ENCODE results near the gene TMEM43. TPM values are rescaled to one million over a fixed set of nuclear protein-coding genes. Genes with fewer than 3 reads are reported as not detected.

TMEM43 gene
- total RNA-seq, 2 experiments from 2014 or later = 18.3 to 19.8 TPM

DNA sequence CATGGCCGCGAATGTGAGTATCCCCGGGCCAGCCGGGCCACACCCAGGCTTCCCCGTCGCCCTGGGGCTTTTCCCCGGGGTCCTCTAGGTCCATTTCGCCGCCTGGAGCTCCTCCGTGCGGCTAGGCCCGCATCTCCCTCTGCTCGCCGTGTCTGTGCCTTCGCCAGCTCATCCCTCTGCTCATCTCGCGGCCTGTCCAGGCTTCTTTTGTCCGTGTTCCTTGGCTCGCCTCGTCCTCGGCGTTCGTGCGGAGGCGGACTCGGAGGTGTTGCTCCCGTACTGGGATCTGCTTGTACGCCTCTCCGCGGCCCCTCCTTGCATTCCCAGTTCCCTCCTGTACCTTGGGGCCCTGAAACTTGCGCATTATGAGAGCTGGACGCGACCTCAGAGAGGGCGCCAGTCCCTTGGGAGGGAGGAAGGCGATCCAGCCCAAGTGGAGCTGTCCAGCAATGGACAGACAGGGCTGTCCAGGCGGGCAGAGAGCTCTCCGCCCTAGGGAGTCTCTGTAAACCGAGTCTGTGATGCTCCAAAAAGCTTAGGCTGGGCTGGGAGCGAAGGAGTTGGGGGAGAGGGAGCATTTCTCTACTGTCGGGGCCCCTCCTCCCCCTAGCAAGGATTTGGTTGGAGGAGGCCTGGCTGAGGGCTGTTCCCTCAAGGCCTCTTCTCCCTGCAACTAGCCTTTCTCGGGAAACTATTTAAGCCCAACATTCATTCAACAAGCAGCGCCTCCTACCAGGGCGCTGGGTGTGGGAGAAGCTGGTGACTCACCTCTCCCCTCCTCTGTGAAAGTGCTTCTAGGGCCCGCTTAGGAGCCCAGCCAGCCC, 553 bp downstream of the TMEM43 start:
- Mint-ChIP-seq H3K4me1 (ENCODE audit: low read depth) (peaks cover 47% of the 10 kb centered on the region), H3K27me3 (ENCODE audit: low read depth) (no peaks in the 10 kb centered on the region), H3K9me3 (no peaks in the 10 kb centered on the region), H3K4me3 (peak overlapping the region; percentile 93), H3K27ac (peak overlapping the region; percentile 92), H3K36me3 (ENCODE audit: low read depth) (peaks cover 38% of the 10 kb centered on the region)
- peak; percentile 73 for DNase-seq
- CTCF ChIA-PET = interaction anchor here (0.6 to 3.5 kb wide), 5 partner anchors 12 to 229 kb away, joined by 3 to 25 read pairs (median 4); partner anchors contain the start of genes LSM3 and XPC
- intact Hi-C loops (cut with micrococcal nuclease) = loop anchor here (10.0 kb wide), 2 partner anchors 471 to 651 kb away; no protein-coding TSS in a partner anchor

DNA sequence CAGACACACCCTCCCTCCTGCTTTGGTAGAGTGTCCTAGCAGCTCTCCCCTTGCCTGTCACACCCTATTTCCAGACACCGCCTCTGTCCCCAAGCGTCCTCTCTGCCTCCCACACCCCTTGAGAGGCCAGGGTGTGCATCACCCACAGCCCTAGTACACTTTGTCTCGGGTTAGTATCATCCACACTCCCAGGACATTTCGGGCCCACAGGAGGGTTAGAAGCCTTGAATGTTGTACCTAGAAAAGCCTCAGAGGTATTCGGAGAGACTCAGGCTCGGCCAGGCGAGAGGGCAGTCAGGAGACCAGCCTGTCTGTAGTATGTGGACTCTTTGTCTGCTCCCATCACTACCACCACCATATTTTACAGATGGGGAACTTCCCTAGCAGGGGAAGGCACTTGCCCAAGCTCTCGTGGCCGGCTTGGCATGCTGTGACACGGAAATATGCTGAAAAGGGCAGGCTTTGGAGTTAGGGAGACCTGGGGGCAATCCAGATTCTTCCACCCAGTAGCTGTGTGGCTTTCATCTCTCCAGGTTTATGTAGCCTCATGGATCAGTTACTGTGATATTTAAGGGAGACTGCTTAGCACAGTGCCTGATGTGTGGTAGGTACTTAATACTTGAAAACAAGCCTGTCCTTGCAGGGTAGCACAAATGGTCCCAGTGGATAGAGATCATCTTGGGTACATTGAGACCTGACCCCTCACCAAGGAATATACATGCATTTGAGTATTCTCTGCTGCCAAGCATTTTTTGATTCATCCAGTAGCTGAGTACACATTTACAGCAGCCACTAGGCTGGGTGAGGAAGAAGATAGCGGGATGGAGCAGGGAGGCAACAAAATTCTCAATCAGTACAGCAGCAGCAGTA, 1.4 kb downstream of the TMEM43 start:
- H3K36me3 Mint-ChIP-seq (ENCODE audit: low read depth) = peaks cover 36% of the 10 kb centered on the region
- intact Hi-C loops (cut with micrococcal nuclease) = loop anchor here (10.0 kb wide), 2 partner anchors 471 to 651 kb away; no protein-coding TSS in a partner anchor
- no peaks in the 10 kb centered on the region for H3K9me3 Mint-ChIP-seq
- H3K4me3 Mint-ChIP-seq = peak overlapping the region; percentile 93
- peaks cover 47% of the 10 kb centered on the region for H3K4me1 Mint-ChIP-seq (ENCODE audit: low read depth)
- DNase-seq = no peak
- H3K27ac Mint-ChIP-seq = peak overlapping the region; percentile 92
- no peaks in the 10 kb centered on the region for H3K27me3 Mint-ChIP-seq (ENCODE audit: low read depth)
- CTCF ChIA-PET = interaction anchor here (1.2 to 3.5 kb wide), 2 partner anchors 17 to 230 kb away, joined by 3 to 25 read pairs; no protein-coding TSS in a partner anchor

DNA sequence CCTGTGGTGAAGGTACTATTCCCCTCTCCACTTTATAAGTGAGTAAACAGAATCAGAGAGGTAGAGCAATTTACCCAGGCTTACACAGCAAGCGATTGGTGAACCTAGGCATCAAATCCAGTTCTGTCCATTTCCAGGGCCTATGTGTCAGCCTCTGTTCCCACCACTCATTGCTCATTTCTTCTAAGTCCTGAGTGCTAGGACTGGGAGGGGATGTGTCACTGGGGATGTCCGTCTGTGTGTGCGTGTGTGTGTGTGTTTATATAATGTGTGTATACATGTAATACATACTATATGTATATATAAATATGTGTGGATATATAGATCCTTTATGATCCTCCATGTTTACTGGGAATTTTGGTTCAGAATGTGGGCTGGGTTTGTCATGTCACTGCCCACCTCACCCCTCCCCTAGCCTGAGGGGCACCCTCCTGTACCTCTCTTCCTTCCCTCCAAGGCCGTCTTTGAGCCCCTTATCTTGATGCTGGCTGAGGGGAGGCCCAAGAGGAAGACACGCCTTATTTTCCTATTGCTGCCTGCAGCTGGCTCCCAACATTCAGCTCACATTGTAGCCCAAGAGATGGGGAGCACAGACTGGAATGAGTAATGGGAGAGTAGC, 2.1 kb downstream of the TMEM43 start:
- H3K27me3 Mint-ChIP-seq (ENCODE audit: low read depth) = no peaks in the 10 kb centered on the region
- H3K4me3 Mint-ChIP-seq = no peak overlapping the region
- H3K27ac Mint-ChIP-seq = no peak overlapping the region
- CTCF ChIA-PET = no interaction called here
- DNase-seq = no peak
- no peaks in the 10 kb centered on the region for H3K9me3 Mint-ChIP-seq
- peaks cover 36% of the 10 kb centered on the region for H3K36me3 Mint-ChIP-seq (ENCODE audit: low read depth)
- peaks cover 45% of the 10 kb centered on the region for H3K4me1 Mint-ChIP-seq (ENCODE audit: low read depth)
- intact Hi-C loops (cut with micrococcal nuclease) = loop anchor here (10.0 kb wide), 2 partner anchors 472 to 652 kb away; no protein-coding TSS in a partner anchor

DNA sequence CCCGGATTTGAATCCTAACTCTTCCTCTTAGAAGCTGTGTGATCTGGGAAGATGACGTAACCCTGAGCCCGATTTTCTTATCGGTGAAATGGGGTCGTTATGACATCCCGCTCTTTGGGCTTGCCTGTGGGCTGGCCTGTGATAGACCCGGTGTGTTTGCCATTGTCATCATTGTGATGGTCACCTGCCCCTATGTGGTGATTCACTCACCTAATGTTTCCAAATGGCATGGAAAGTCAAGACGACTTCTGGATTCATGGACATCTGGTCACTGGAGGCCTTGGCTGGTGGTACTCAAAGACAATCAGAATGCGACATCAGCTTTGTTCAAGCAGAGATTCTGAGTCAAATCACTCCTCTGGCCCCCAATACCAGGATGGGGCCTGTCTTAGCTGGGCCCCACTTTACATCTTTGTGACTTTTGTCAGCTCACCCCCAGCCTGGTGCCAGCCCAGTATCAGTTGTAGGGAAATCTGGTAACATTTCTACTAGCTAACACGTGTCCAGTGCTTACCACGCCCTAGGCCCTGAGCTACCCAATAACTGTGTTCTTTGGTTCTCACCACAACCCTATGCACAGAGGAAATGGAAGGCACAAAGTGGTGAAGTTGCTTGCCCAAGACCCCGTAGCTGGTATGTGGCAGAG, 2.8 kb downstream of the TMEM43 start:
- Mint-ChIP-seq H3K27ac (no peak overlapping the region), H3K9me3 (no peaks in the 10 kb centered on the region), H3K4me3 (no peak overlapping the region), H3K4me1 (ENCODE audit: low read depth) (peaks cover 39% of the 10 kb centered on the region), H3K27me3 (ENCODE audit: low read depth) (no peaks in the 10 kb centered on the region), H3K36me3 (ENCODE audit: low read depth) (peaks cover 33% of the 10 kb centered on the region)
- CTCF ChIA-PET = no interaction called here
- intact Hi-C loops (cut with micrococcal nuclease) = loop anchor here (10.0 kb wide), 2 partner anchors 473 to 653 kb away; no protein-coding TSS in a partner anchor
- DNase-seq = no peak

DNA sequence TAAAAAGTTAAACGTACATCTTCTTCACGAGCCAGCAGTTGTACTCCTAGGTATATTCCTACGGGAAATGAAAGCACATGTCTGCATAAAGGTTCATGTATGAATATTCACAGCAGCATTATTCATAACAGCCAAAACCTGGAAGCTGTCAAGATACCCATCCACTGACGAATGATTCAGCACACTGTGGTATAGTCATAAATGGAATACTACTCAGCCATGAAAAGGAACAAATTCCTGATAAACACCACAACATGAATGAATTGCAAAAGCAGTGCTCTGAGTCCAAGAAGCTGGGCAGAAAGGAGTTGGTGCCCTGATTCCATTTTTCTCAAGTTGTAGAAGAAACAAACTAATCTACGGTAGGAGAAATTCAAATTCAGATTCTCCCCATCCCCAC, 3.9 kb downstream of the TMEM43 start:
- peaks cover 30% of the 10 kb centered on the region for H3K4me1 Mint-ChIP-seq (ENCODE audit: low read depth)
- no peaks in the 10 kb centered on the region for H3K9me3 Mint-ChIP-seq
- no peak for DNase-seq
- no peak overlapping the region for H3K4me3 Mint-ChIP-seq
- H3K27ac Mint-ChIP-seq = no peak overlapping the region
- H3K36me3 Mint-ChIP-seq (ENCODE audit: low read depth) = peaks cover 32% of the 10 kb centered on the region
- CTCF ChIA-PET = no interaction called here
- intact Hi-C loops (cut with micrococcal nuclease) = loop anchor here (10.0 kb wide), 2 partner anchors 474 to 654 kb away; no protein-coding TSS in a partner anchor
- H3K27me3 Mint-ChIP-seq (ENCODE audit: low read depth) = no peaks in the 10 kb centered on the region

DNA sequence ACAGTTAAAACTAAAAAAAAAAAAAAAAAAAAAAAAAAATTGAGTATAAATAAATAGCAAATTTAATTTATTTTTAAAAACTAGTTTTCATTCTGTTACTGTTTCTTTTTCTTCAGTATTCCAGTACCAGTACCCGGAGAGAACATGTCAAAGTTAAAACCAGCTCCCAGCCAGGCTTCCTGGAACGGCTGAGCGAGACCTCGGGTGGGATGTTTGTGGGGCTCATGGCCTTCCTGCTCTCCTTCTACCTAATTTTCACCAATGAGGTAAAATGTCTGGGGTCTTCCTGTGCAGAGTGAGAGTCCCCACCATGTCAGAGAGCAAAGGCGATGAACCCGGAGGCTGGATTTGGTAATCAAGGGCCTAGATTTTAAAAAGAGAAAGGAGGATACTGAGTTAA, 4.4 kb downstream of the TMEM43 start:
- Mint-ChIP-seq H3K36me3 (ENCODE audit: low read depth) (peaks cover 29% of the 10 kb centered on the region), H3K4me1 (ENCODE audit: low read depth) (peaks cover 28% of the 10 kb centered on the region), H3K4me3 (no peak overlapping the region), H3K27ac (no peak overlapping the region), H3K9me3 (no peaks in the 10 kb centered on the region), H3K27me3 (ENCODE audit: low read depth) (no peaks in the 10 kb centered on the region)
- DNase-seq = no peak
- intact Hi-C loops (cut with micrococcal nuclease) = loop anchor here (10.0 kb wide), 2 partner anchors 474 to 654 kb away; no protein-coding TSS in a partner anchor
- CTCF ChIA-PET = no interaction called here

DNA sequence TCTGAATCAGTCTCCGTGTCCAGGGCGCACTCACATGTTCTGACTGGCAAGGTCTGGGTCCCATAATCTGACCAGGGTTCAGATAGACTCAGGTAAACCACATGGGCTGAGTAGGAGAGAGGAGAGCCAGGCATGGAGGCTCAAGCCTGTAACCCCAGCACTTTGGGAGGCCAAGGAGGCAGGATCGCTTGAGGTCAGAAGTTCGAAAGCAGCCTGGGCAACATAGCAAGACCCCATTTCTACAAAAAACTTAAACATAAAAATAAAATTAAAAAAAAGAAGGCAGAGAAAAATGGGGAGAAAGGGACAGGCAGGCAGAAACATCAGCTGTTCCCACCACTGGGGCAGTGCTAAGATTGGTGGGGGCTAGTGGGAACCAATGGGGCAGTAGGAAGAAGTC, 5.4 kb downstream of the TMEM43 start:
- peaks cover 28% of the 10 kb centered on the region for H3K4me1 Mint-ChIP-seq (ENCODE audit: low read depth)
- H3K27me3 Mint-ChIP-seq (ENCODE audit: low read depth) = no peaks in the 10 kb centered on the region
- peaks cover 29% of the 10 kb centered on the region for H3K36me3 Mint-ChIP-seq (ENCODE audit: low read depth)
- intact Hi-C loops (cut with micrococcal nuclease) = no loop called here
- H3K4me3 Mint-ChIP-seq = no peak overlapping the region
- DNase-seq = no peak
- no peak overlapping the region for H3K27ac Mint-ChIP-seq
- H3K9me3 Mint-ChIP-seq = no peaks in the 10 kb centered on the region
- CTCF ChIA-PET = no interaction called here

DNA sequence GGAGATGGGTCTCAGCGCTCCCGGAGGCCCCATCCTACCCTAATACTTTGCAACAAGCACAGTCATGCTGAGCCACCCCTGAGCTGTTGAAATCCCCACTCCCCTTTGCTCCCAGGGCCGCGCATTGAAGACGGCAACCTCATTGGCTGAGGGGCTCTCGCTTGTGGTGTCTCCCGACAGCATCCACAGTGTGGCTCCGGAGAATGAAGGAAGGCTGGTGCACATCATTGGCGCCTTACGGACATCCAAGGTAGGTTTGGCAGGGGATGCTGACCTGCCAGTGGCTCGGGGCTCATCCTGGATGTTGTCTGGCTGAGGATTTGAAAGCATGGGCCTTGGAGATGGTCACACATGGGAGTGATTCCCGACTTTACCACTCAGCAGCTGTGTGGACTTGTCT, 5.9 kb downstream of the TMEM43 start:
- H3K27me3 Mint-ChIP-seq (ENCODE audit: low read depth) = no peaks in the 10 kb centered on the region
- DNase-seq = no peak
- CTCF ChIA-PET = no interaction called here
- peaks cover 29% of the 10 kb centered on the region for H3K36me3 Mint-ChIP-seq (ENCODE audit: low read depth)
- no peak overlapping the region for H3K27ac Mint-ChIP-seq
- H3K4me1 Mint-ChIP-seq (ENCODE audit: low read depth) = peaks cover 27% of the 10 kb centered on the region
- intact Hi-C loops (cut with micrococcal nuclease) = no loop called here
- H3K4me3 Mint-ChIP-seq = no peak overlapping the region
- no peaks in the 10 kb centered on the region for H3K9me3 Mint-ChIP-seq

DNA sequence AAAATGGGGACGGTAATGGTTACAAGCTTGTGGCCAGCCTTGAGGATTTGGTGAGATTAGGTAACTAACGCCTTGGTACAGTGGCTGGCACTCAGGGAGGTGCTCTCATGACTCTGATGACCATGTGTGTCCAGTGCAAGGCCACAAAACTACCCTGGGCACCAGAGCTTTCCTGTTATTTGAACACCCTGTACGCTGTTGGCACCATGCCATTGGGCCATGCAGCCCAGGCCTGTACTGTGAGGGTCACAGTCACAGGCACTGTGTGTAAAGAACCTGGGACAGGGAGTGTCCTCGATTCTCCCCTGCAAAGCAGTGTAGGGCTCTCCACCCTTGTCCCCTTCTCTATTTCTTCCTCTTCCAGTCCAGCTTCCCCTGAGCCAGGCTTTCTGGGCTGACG, 6.3 kb downstream of the TMEM43 start:
- Mint-ChIP-seq H3K4me3 (no peak overlapping the region), H3K27me3 (ENCODE audit: low read depth) (no peaks in the 10 kb centered on the region), H3K36me3 (ENCODE audit: low read depth) (peaks cover 31% of the 10 kb centered on the region), H3K27ac (no peak overlapping the region), H3K9me3 (no peaks in the 10 kb centered on the region), H3K4me1 (ENCODE audit: low read depth) (peaks cover 23% of the 10 kb centered on the region)
- intact Hi-C loops (cut with micrococcal nuclease) = no loop called here
- CTCF ChIA-PET = no interaction called here
- DNase-seq = no peak

DNA sequence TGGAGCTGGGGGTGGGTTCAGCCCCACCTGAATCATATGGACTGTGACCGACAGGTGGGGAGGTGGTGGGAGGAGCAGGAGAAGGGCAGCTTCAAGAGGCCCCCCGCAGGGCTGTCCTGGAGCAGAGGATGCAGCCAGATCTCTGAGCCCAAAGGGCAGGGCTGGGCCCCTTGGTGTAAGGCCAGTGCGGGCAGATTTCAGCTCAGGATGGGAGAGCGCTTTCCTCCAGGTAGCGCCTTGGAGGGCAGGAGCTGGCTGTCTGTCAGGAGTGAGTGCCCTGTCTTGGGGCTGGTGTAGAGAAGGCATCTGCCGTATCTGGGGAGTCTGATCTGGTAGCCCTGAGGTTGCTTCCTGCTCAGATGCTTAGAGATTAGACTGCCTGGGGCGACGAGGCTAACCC, 7.3 kb downstream of the TMEM43 start:
- CTCF ChIA-PET = no interaction called here
- no peaks in the 10 kb centered on the region for H3K27me3 Mint-ChIP-seq (ENCODE audit: low read depth)
- intact Hi-C loops (cut with micrococcal nuclease) = no loop called here
- H3K4me3 Mint-ChIP-seq = no peak overlapping the region
- peaks cover 13% of the 10 kb centered on the region for H3K4me1 Mint-ChIP-seq (ENCODE audit: low read depth)
- H3K9me3 Mint-ChIP-seq = no peaks in the 10 kb centered on the region
- no peak for DNase-seq
- peaks cover 31% of the 10 kb centered on the region for H3K36me3 Mint-ChIP-seq (ENCODE audit: low read depth)
- H3K27ac Mint-ChIP-seq = no peak overlapping the region

DNA sequence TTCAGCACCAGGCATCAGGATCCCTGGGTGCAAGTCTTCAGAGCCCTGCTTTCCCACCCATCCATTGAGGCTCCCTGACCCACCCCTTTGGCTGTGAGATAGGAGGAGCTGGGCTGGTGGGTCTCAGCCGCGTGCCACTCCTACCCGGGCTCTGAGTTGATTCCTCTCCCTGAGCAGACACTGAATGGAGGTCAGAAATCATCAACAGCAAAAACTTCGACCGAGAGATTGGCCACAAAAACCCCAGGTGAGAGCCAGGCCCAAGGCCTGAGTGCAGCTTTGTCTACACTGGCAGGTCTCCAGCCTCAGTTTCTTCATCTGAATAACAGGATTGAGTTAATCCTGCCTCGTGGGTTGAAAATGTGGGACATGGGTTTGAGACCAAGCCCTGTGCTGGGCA, 7.8 kb downstream of the TMEM43 start:
- CTCF ChIA-PET = no interaction called here

More for the DNA sequence above, 7.8 kb downstream of the TMEM43 start:
- no peaks in the 10 kb centered on the region for H3K9me3 Mint-ChIP-seq
- peaks cover 9% of the 10 kb centered on the region for H3K4me1 Mint-ChIP-seq (ENCODE audit: low read depth)
- H3K36me3 Mint-ChIP-seq (ENCODE audit: low read depth) = peaks cover 31% of the 10 kb centered on the region
- no peak for DNase-seq
- no peak overlapping the region for H3K27ac Mint-ChIP-seq
- H3K27me3 Mint-ChIP-seq (ENCODE audit: low read depth) = no peaks in the 10 kb centered on the region
- no peak overlapping the region for H3K4me3 Mint-ChIP-seq
- intact Hi-C loops (cut with micrococcal nuclease) = no loop called here
